Activated T-helper 1 cell treated with anti-CD3 and anti-CD28 coated beads, Interleukin-2, amount 50 U/mL, for 16 hours (primary cell): Measurements from ENCODE around the gene CCDC61.
A peak's percentile ranks its signal among the peaks of the same experiment; 100 is the strongest.

Experiments used
- DNase-seq, 2 donors: peaks; one replicate each; pipeline ENCODE4 v3.0.0-alpha.2; 2020; ENCODE audit warnings: low read depth in 1 of 2, low spot score in 1 of 2

CCDC61 gene

GRCh38 chr19:45994998-45995714 lies at the start of gene CCDC61:
Gene CCDC61 (plus strand): TSS chr19:45995467. CDS start chr19:46003019, 7,552 bp downstream.
- DNase-seq, result peak; percentile 91

- DNase-seq, result no peak
These were observed 47.3 kb upstream of the CCDC61 start for GRCh38 chr19:45947926-45948325.

- DNase-seq, result no peak
These were observed 43.0 kb upstream of the CCDC61 start for GRCh38 chr19:45952341-45952685.

- DNase-seq, result peak in 1 of 2 donors; percentile 20
These were observed 42.4 kb upstream of the CCDC61 start for GRCh38 chr19:45952686-45953505.

- no peak for DNase-seq
These were observed 41.6 kb upstream of the CCDC61 start for GRCh38 chr19:45953676-45954075.

- no peak for DNase-seq
These were observed 41.1 kb upstream of the CCDC61 start for GRCh38 chr19:45954156-45954555.

- no peak for DNase-seq
These were observed 39.2 kb upstream of the CCDC61 start for GRCh38 chr19:45955905-45956608.

GRCh38 chr19:45958320-45958719 lies 36.9 kb upstream of the CCDC61 start:
- no peak for DNase-seq

- no peak for DNase-seq
These were observed 36.3 kb upstream of the CCDC61 start for GRCh38 chr19:45958769-45959516.

- DNase-seq, result no peak
These were observed 35.7 kb upstream of the CCDC61 start for GRCh38 chr19:45959517-45960025.

- DNase-seq, result no peak
These were observed 34.6 kb upstream of the CCDC61 start for GRCh38 chr19:45960595-45961235.

GRCh38 chr19:45962021-45962420 lies 33.2 kb upstream of the CCDC61 start:
- DNase-seq, result no peak

GRCh38 chr19:45967246-45967645 lies 28.0 kb upstream of the CCDC61 start:
- no peak for DNase-seq

- DNase-seq, result no peak
These were observed 26.6 kb upstream of the CCDC61 start for GRCh38 chr19:45968626-45969025.

GRCh38 chr19:45969676-45970075 lies 25.6 kb upstream of the CCDC61 start:
- DNase-seq, result no peak

GRCh38 chr19:45971260-45971902 lies 23.9 kb upstream of the CCDC61 start:
- no peak for DNase-seq

GRCh38 chr19:45972081-45972946 lies 23.0 kb upstream of the CCDC61 start:
- no peak for DNase-seq

- DNase-seq, result no peak
These were observed 22.2 kb upstream of the CCDC61 start for GRCh38 chr19:45972947-45973540.
